T-helper 22 cell (primary cell): ENCODE data around the gene IFT57.

ENCODE experiments used
- DNase-seq: peaks from one replicate; pipeline ENCODE4 v3.0.0-alpha.2; 2020; ENCODE audit warnings: low read depth

The IFT57 gene

GRCh38 chr3:108125550-108126071, 96.6 kb downstream of the IFT57 start:
- peak; percentile 59 for DNase-seq

- DNase-seq: no peak
Observed at GRCh38 chr3:108125153-108125543, 97.1 kb downstream of the IFT57 start.

GRCh38 chr3:108124337-108125152, 97.7 kb downstream of the IFT57 start:
- peak; percentile 53 for DNase-seq

- no peak for DNase-seq
Observed at GRCh38 chr3:108123326-108123725, 98.9 kb downstream of the IFT57 start.

GRCh38 chr3:108122276-108122675, 99.9 kb downstream of the IFT57 start:
- no peak for DNase-seq

GRCh38 chr3:108119398-108120104, 102.7 kb downstream of the IFT57 start:
- no peak for DNase-seq

- no peak for DNase-seq
Observed at GRCh38 chr3:108118038-108118768, 104.0 kb downstream of the IFT57 start.

GRCh38 chr3:108117241-108117775, 104.9 kb downstream of the IFT57 start:
- no peak for DNase-seq

GRCh38 chr3:108114423-108115065, 107.7 kb downstream of the IFT57 start:
- no peak for DNase-seq

- no peak for DNase-seq
Observed at GRCh38 chr3:108113975-108114374, 108.2 kb downstream of the IFT57 start.

- no peak for DNase-seq
Observed at GRCh38 chr3:108110934-108111333, 111.3 kb downstream of the IFT57 start.
